Immature natural killer cell (primary cell): Measurements from ENCODE around the gene CHEK2. TPM values are rescaled to one million over a fixed set of nuclear protein-coding genes. Genes with fewer than 3 reads are reported as not detected.
A peak's percentile ranks its signal among the peaks of the same experiment; 100 is the strongest.
"Not testable (repeated sequence)": the region's sequence is repeated elsewhere in the genome, so short reads cannot be mapped to it uniquely, and the experiment has no call there.

Experiments
- DNase-seq, 3 donors: peaks; one replicate each; pipeline ENCODE4 v3.0.0; 2022; ENCODE audit warnings: mixed read lengths in 1 of 3
- H3K27ac Mint-ChIP-seq, 6 donors: one replicate each; pipeline ENCODE4 v1.8.0; 2020; ENCODE audit warnings: mixed read lengths in 6 of 6, mild to moderate bottlenecking in 5 of 6, inconsistent platforms in 4 of 6, moderate library complexity in 3 of 6
- H3K27me3 Mint-ChIP-seq, 3 donors: one replicate each; pipeline ENCODE4 v1.8.0; 2020 to 2021; ENCODE audit warnings: low read depth in 3 of 3, mild to moderate bottlenecking in 3 of 3, mixed read lengths in 3 of 3, moderate library complexity in 3 of 3, inconsistent platforms in 1 of 3
- H3K36me3 Mint-ChIP-seq, 3 donors: one replicate each; pipeline ENCODE4 v1.8.0; 2020; ENCODE audit warnings: mixed read lengths in 3 of 3, inconsistent platforms in 2 of 3, mild to moderate bottlenecking in 2 of 3
- H3K4me1 Mint-ChIP-seq, 2 donors: one replicate each; pipeline ENCODE4 v1.8.0; 2020; ENCODE audit warnings: inconsistent platforms in 2 of 2, mild to moderate bottlenecking in 2 of 2, mixed read lengths in 2 of 2, moderate library complexity in 1 of 2
- H3K4me3 Mint-ChIP-seq, 5 donors: one replicate each; pipeline ENCODE4 v1.8.0; 2020; ENCODE audit warnings: mild to moderate bottlenecking in 5 of 5, mixed read lengths in 5 of 5, inconsistent platforms in 3 of 5, moderate library complexity in 3 of 5
- H3K9me3 Mint-ChIP-seq, 6 donors: one replicate each; pipeline ENCODE4 v1.8.0; 2020; ENCODE audit warnings: mild to moderate bottlenecking in 6 of 6, mixed read lengths in 6 of 6, inconsistent platforms in 4 of 6, moderate library complexity in 3 of 6
- polyA plus RNA-seq, 3 donors: library from polyadenylated mRNA; unstranded; fragments of 300-500 nt; fragmentation: Illumina TruSeq; gene quantifications; one replicate each; pipeline ENCODE4 v1.2.3, GENCODE V29; 2021

CHEK2 gene
- polyA plus RNA-seq, 3 donors from 2014 or later = 6.2 to 10.6 (median 9.6) TPM

- not testable (repeated sequence) for H3K4me3 Mint-ChIP-seq, H3K9me3 Mint-ChIP-seq, DNase-seq, H3K27ac Mint-ChIP-seq, H3K36me3 Mint-ChIP-seq, H3K4me1 Mint-ChIP-seq
- peaks cover 3 to 17% (median 8%) of the 10 kb centered on the region in 3 donors for H3K27me3 Mint-ChIP-seq
Observed at GRCh38 chr22:28663569-28663942, 78.1 kb downstream of the CHEK2 start.

- peaks cover 0 to 1% (median 0%) of the 10 kb centered on the region in 6 donors for H3K9me3 Mint-ChIP-seq
- no peaks in the 10 kb centered on the region for H3K36me3 Mint-ChIP-seq
- no peaks in the 10 kb centered on the region for H3K4me1 Mint-ChIP-seq
- no peak for DNase-seq
- H3K27ac Mint-ChIP-seq = no peak overlapping the region
- peaks cover 9 to 36% (median 16%) of the 10 kb centered on the region in 3 donors for H3K27me3 Mint-ChIP-seq
- H3K4me3 Mint-ChIP-seq = no peak overlapping the region
Observed at GRCh38 chr22:28658448-28658847, 83.2 kb downstream of the CHEK2 start.

GRCh38 chr22:28656181-28656580 lies 85.4 kb downstream of the CHEK2 start:
- DNase-seq = no peak
- Mint-ChIP-seq H3K36me3 (no peaks in the 10 kb centered on the region), H3K27ac (no peak overlapping the region), H3K9me3 (peaks cover 0 to 3% (median 0%) of the 10 kb centered on the region in 6 donors), H3K4me3 (peak overlapping the region in 1 of 5 donors; percentile 11), H3K4me1 (no peaks in the 10 kb centered on the region), H3K27me3 (peaks cover 13 to 36% (median 16%) of the 10 kb centered on the region in 3 donors)

- Mint-ChIP-seq H3K4me3 (no peak overlapping the region), H3K27me3 (peaks cover 14 to 22% (median 16%) of the 10 kb centered on the region in 3 donors), H3K9me3 (peaks cover 0 to 3% (median 0%) of the 10 kb centered on the region in 6 donors), H3K27ac (no peak overlapping the region), H3K36me3 (no peaks in the 10 kb centered on the region), H3K4me1 (no peaks in the 10 kb centered on the region)
- no peak for DNase-seq
Observed at GRCh38 chr22:28650463-28650862, 91.2 kb downstream of the CHEK2 start.

- Mint-ChIP-seq H3K4me3 (no peak overlapping the region), H3K27me3 (peaks cover 9 to 17% (median 14%) of the 10 kb centered on the region in 3 donors), H3K4me1 (no peaks in the 10 kb centered on the region), H3K27ac (no peak overlapping the region), H3K36me3 (no peaks in the 10 kb centered on the region), H3K9me3 (peaks cover 0 to 3% (median 0%) of the 10 kb centered on the region in 6 donors)
- no peak for DNase-seq
Observed at GRCh38 chr22:28648792-28649191, 92.8 kb downstream of the CHEK2 start.

- no peaks in the 10 kb centered on the region for H3K4me1 Mint-ChIP-seq
- no peak for DNase-seq
- no peak overlapping the region for H3K27ac Mint-ChIP-seq
- no peaks in the 10 kb centered on the region for H3K9me3 Mint-ChIP-seq
- no peaks in the 10 kb centered on the region for H3K36me3 Mint-ChIP-seq
- H3K4me3 Mint-ChIP-seq = no peak overlapping the region
- peaks cover 5 to 13% (median 12%) of the 10 kb centered on the region in 3 donors for H3K27me3 Mint-ChIP-seq
Observed at GRCh38 chr22:28647216-28647615, 94.4 kb downstream of the CHEK2 start.

- Mint-ChIP-seq H3K4me3 (no peak overlapping the region), H3K27me3 (peaks cover 3 to 13% (median 12%) of the 10 kb centered on the region in 3 donors), H3K27ac (no peak overlapping the region), H3K36me3 (no peaks in the 10 kb centered on the region), H3K4me1 (no peaks in the 10 kb centered on the region), H3K9me3 (no peaks in the 10 kb centered on the region)
- DNase-seq = no peak
Observed at GRCh38 chr22:28639321-28639720, 102.3 kb downstream of the CHEK2 start.

Other genes starting within 250 kb of the CHEK2 start
- gene TTC28, start 62.0 kb downstream of the CHEK2 start, polyA plus RNA-seq = under 1 TPM in 2 of 3 donors, not detected in 1; 0.03 to 0.65 TPM
- 10 to 100 TPM; 32.5 to 36.3 (median 35.8) TPM for gene HSCB, start 219 bp upstream of the CHEK2 start, polyA plus RNA-seq
- 10 to 100 TPM; 13.7 to 21.4 (median 14.7) TPM for gene CCDC117, start 30.9 kb upstream of the CHEK2 start, polyA plus RNA-seq
- gene XBP1, start 58.7 kb upstream of the CHEK2 start, polyA plus RNA-seq = 1,000 to 10,000 TPM in 1 of 3 donors, 100 to 1,000 TPM in 2; 600 to 1,153 (median 962) TPM
- gene ZNRF3, start 141.8 kb upstream of the CHEK2 start, polyA plus RNA-seq = under 1 TPM; 0.06 to 0.28 (median 0.18) TPM